Activated CD4-positive, alpha-beta T cell treated with anti-CD3 and anti-CD28 coated beads, Interleukin-2, amount 50 U/mL, for 24 hours (primary cell): ENCODE data around the gene PHF20.
"Not testable (repeated sequence)": the region's sequence is repeated elsewhere in the genome, so short reads cannot be mapped to it uniquely, and the experiment has no call there.

ENCODE experiments used
- DNase-seq, 2 donors: peaks; one replicate each; pipeline ENCODE4 v3.0.0-alpha.2; 2020; ENCODE audit warnings: low read depth in 1 of 2, low spot score in 1 of 2

The PHF20 gene

DNA sequence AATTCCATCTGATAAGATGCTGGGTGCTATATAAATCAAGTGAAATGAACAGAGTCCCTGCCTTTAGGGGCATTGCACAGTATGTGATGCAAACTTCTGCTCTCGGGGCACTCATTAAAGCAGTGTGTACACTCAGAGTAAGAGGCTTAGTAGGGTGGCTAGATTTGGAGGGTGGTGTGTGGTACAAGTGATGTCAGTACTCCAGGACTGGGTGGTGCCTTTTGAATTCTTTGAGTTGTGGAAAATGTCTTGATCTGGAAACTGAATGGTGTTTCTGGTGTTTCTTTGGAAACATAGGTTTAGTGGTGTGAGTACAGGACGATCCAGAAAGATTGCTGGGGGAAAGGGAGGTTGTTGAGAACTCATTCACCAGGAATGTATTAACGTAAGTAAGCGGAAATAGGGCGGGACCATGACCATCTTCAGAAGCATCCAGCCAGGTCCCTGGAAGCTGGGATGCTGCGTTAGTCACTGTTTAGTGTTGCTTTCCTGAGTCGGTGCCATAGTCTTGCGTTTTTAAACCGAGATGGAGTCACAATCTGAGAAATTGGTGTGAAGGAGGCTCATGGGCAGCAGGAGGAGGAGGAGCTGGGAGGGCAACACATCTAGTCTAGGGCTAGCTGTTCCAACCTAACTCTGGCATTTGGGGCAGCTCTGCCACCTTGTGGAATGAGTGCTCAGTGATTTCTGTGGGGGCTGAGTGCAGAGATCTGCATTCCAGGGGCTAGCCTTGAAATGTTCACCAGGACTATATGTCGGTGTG is 112.1 kb downstream of the PHF20 start:
- peak; percentile 2 to 43 for DNase-seq

DNA sequence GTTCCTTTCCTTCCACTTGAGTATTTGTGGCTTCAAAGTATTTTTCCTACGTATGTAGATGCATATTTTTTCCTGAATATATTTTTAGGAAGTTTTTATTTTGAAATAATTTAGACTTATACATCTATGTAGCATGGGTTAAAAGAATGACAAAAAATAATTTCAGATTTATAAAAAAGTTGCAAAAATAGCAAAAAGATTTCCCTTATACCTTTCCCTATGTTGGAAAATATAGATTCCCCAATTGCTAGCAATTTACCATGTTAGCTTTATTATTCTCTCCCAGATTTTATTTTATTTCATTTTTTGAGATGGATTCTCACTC is 112.7 kb downstream of the PHF20 start:
- no peak for DNase-seq

DNA sequence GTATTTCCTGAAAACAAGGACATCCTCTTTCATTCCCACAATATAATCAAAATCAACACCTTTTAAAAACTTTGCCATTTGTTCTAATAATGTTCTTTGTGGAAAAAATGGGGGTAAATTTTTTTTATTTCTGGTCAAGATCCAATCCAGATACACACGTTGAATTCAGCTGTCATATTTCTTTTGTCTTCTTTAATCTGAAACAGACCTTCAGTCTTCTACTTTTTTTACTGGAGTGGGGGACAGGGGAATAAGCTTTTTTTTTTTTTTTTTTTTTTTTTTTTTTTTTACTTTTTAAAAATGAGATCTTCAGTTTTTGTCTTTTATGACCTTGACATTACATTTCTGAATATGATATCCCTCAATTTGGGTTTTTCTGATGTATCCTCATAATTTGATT is 113.4 kb downstream of the PHF20 start:
- DNase-seq = no peak

DNA sequence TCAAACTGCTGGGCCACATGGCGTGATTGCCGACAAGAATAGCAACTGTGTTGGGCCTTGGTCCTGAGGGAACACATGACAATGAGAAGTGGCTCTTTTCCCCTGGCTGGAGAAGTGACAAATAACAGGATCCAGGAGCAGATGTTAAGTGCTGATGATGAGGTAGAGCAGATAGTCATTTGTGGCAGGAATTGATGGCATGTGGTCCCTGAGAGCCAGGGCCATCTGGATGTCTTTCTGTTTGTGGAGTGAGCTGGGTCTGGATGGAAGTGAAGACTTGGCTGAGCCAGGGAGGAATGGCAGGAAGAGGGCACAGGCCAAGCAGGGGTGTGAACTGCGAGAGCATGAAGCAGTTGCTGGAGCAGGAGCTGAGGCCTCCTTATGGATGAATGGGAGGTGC is 114.7 kb downstream of the PHF20 start:
- DNase-seq = no peak

DNA sequence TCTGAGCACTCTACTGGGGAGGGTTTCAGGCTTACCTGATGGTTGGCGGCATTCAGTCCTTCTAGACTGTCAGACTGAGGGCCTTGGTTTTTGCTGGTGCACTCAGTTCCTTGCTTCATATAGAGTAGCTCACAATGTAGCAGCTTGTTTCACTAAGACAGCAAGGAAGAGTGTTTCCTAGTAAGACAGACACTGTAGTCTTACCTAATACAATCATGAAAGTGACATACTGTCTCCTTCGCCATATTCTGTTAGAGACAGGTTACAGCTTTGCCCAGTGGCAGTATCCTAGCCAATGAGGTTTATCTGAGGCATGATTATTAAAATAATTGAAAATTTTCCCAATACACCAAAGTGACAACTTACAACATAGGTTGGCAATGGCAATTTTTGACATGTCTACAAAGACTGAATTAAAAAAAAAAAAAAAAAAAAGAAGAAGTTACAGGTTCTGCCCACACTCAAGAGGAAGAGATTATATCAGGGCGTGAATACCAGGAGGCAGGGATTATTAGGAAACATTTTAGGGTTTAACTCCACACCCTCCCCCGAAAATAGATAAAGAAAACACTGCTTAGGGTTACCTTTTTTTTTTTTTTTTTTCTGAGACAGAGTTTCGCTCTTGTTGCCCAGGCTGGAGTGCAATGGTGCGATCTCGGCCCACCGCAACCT is 115.7 kb downstream of the PHF20 start:
- no peak for DNase-seq

DNA sequence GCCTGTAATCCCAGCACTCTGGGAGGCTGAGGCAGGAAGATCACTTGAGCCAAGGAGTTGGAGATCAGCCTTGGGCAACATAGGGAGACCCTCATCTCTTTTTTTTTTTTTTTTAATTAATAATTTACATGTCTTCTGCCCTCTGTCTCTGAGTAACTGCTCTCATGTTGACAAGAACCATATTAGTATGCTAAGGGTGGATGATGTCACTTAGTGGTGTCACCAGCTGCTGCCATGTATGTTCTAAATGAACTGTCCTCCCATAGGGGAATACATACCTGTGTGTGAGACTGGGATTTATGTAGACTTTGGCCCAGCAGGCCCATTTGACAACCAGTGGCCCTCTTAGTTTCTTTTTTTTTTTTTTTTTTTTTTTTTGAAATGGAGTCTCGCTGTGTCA is 116.8 kb downstream of the PHF20 start:
- no peak for DNase-seq

DNA sequence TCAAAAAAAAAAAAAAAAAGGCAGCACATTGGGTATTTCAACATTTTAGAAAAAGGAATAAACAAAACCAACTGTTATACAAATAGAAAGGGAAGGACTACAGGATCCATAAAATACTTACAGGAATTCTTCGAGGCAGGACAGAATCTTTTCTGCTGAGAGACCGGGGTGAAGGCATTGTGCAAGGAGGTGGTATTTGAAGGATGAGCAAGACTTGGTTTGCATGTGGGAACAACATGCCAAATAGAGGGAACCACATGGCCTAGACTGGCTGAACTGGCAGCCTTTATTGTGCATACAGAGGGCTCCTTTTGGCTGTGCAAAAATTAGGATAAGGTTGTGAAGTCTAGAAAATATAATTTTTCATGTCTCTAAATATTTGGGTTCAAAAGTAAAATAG is 119.6 kb downstream of the PHF20 start:
- no peak for DNase-seq

DNA sequence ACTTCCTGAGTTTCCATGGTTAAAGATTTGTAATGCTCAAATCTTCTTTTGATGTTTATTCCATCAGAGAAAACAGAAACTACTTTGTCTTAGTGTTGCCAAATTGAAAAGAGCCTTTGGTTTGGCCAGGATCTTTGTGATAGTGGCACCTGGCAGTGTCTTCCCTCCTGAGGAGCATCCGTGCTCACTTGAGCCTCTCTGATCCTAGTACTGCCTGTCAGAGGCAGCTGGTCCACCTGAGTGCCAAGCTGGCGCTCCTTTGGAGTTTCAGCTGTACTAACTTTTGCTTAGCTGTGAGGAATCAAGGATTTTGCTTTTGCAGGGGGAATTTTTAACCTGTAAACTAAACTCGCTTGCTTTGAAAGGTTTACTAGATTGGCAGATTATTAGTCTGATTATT is 121.1 kb downstream of the PHF20 start:
- DNase-seq = no peak

DNA sequence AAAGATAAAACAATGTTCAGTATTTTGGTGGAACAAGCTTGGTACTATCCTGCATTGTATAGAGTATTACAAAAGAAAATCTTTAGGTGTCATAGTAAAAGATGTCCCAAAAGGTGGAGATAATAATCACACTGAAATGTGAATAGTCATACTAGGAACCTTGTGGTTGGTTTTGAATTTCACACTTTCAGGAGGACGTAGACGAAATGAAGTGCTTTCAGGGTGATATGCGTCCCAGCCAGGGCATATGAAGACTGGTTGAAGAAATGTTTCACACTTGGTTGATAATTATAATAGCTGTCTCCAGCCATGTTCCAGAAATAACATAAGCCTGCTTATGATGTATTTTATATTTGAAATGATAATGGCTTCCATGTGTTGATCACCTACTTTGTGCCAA is 122.1 kb downstream of the PHF20 start:
- DNase-seq = no peak

DNA sequence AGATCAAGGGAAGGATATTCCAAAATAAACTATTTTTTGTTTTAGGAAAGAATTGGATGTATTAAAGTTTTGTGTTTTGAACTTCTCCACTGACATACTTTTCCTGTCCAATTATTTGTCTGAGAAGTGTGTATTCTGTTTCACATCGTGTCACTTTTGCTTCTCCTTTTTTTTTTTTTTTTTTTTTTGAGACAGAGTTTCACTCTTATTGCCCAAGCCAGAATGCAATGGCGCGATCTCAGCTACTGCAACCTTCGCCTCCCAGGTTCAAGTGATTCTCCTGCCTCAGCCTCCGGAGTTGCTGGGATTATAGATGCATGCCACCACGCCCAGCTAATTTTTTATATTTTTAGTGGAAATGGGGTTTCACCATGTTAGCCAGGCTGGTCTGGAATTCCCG is 123.7 kb downstream of the PHF20 start:
- not testable (repeated sequence) for DNase-seq

DNA sequence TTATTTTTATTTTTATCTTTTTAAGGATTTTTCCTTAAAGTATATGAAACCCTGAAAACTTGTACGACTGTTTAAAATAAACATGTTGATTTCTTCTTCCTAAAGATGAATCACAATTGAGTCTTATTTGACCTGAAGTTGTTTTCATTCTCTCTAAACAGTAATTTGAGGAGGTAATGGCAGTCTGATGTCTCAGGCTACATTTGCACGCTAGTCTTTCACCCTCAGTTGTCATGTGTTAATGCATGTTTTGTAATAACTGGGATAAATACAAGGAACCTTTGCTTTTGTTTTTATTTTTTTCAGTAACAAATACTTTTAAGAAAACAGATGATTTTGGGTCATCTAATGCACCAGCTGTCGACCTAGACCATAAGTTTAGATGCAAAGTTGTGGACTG is 127.2 kb downstream of the PHF20 start:
- DNase-seq = no peak

DNA sequence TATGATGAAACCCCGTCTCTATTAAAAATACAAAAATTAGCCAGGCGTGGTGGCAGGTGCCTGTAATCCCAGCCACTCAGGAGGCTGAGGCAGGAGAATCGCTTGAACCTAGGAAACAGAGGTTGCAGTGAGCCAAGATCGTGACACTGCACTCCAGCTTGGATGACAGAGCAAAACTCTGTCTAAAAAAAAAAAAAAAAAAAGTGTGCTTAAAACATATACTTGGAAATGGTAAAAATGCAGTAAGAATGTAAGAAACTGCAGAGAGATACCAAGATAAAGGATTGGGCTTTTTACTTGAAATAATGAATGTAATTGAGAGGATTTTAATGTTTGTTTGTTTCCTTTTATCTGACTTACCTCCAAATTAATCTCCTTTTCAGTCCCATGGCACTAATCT is 129.4 kb downstream of the PHF20 start:
- not testable (repeated sequence) for DNase-seq

DNA sequence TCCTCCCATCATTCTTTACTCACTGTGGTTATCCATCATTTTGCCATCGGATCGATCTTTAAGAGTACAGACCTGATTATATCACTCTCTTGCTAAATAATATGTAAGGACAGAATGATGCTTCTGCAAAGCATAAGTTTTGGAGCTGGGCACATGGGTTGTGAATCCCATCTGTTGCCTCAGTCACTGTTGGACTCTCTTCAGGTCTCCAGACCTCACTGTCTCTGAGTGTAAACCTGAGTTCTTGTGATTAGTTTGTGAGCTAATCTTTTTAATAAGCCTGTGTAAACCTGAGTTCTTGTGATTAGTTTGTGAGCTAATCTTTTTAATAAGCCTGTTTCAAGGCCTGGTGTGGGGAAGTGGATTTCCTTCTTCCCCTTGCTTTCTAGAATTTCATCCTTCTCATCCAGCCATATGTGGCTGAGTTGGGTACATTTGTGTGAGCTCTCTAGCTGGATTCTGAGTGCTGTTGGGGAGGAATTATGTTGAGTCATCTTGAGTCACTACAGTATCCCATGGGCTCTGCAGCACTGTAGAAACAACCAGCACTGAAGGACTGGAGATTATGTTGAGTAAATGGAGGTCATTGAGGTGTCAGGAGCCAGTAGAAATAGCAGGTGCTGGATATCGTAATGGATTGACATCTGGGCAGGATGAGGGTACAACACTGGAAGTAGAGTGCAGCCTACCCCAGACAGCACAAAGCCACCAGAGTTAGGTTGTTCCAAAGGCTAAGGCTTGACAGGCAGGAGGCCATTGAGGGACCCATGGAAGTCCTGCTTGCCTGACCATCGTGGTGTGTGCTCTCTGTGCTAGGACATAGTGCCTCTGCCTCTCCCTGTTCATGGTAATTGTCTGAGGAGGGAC is 130.1 kb downstream of the PHF20 start:
- no peak for DNase-seq

DNA sequence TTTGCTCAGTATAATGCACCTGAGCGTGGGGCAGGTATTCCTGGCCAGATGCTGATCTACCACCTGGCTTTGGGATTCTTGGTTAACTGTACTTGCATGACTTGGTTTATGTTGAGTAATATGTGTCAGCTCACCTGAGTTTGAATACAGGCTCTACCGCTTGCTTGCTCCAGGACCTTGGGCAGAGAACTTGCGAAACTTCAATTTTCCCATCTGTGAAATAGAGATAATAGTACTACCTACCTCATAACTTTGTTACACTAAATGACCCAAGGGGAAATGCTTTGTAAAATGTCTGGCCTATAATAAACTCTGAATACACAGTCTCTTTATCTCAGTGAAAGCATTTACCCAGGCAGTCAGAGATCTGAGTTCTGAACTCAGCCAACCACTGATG is 130.7 kb downstream of the PHF20 start:
- no peak for DNase-seq

DNA sequence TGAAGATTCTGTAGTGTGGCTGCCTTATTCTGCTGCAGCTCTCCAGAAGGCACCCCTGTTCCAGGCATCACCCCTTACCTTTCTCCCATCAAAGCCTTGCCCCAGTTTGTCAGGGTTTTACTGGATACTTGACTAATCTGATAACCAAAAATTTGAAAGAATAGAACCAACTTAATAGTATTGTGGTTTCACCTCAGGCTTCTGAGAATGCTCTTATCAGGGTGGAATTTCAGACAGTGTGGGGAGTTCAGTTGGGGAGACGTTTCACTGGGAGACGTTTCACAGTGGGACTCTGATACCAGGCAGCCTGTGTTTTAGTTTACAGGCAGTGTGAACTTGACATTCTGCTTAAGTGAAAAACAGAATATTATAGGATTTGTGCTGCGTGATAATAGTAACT is 132.0 kb downstream of the PHF20 start:
- DNase-seq = no peak

DNA sequence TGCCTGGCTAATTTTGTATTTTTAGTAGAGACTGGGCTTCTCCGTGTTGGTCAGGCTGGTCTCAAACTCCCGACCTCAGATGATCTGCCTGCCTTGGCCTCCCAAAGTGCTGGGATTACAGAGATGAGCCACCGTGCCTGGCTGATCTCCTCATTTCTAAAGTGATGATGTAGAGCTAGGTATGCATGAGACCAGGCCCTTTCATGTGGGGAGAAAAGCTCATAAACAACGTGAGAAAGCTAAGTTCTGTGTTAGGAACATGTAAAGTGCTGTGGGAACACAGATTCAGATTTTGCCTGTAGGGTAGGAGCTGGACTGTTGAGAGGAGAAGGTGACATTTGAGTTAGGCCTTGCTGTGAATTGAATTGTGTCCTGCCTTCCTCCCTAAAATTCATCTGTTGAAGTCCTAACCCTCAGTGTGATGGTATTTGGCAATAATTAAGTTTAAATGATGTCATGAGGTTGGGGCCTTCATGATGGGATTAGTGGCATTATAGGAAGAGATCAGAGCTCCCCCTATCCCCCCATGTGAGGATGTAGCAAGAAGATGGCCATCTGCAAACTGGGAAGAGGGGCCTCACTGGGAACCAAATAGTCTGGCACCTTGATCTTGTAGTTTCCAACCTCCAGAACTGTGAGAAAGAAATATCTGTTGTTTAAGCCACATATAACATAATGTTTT is 133.3 kb downstream of the PHF20 start:
- DNase-seq = no peak

DNA sequence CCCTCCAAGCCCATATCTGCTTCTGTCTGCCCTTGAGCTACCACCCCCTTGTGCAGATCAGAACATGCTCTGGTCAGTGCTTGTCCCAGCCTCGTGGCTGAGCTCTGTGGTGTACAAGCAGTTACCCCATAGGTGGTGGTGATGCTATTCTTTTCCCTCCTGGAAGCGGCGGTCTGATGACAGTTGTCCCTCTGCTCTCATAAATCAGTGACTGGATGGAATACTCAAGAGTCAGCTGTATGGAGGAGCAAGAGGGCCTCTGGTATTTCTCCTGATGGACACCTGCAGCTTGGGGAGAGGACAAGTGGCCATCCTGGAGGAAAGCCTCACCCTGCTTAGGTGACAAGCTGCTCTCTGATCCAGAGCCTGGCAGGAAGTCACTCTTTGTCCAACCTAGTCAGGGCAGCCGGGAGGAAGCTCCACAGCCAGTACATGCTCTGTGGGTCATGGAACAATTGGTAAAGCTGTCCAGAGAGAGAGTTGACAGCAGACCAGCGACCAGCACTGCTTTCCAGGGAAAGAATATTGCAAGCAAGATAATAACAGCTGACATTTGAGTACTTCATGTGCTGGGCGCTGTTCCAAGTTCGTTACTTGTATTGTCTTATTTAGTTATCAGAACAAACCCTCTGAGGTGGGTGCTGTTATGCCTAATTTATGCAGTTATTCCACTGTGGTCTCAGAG is 135.3 kb downstream of the PHF20 start:
- DNase-seq = no peak

DNA sequence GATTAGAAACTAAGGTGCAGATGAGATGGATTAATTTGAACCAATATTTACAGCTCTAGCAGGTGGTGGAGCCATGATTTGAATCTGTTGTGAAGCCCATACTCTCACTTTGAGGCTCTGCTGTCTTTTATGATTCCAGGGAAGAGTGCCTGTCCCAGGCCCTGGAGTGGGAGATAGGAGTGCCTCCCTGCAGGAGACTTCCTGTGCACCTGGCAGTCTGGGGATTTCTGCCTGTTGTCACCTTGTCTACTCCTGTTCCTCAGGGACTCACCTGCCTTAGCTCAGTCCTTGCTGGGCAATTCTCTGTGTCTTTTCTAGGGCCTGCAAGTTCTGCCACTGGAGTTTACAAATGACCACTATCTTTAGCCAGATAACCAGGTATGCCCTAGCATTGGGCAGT is 136.2 kb downstream of the PHF20 start:
- no peak for DNase-seq

DNA sequence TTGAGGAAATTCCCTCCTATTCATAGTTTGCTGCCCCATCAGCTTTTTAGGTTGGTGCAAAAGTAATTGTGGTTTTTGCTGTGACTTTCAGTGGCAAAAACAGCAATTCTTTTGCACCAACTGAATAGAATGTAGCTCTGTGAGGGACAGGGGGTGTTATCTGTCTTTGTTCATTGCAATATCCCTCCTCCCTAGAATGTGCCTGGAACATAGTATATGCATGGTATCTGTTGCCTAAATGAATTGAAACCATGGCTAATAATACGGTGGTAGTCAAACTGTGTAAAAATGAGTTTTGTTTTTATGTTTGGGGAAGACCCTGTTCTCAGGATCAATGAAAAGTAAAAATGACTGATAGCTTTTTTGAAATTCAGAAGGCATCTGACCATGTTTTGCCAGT is 137.4 kb downstream of the PHF20 start:
- DNase-seq = no peak

DNA sequence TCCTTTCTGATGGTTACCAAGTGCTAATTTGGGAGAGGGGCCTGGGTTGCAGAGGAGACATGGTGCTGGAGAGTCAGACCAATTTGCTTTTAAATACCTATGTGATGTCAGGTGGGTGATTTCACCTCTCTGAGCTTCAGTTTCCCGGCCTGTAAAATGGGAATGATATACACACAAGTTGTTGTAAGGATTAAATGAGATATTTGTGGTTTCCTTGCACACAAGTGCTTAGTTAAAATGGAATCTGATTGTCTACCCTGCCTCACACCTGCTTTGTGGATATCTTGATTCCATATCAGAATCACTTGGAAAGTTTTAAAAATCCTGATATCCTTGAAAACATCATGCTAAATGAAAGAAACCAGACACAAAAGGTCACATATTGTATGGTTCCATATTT is 138.0 kb downstream of the PHF20 start:
- no peak for DNase-seq

DNA sequence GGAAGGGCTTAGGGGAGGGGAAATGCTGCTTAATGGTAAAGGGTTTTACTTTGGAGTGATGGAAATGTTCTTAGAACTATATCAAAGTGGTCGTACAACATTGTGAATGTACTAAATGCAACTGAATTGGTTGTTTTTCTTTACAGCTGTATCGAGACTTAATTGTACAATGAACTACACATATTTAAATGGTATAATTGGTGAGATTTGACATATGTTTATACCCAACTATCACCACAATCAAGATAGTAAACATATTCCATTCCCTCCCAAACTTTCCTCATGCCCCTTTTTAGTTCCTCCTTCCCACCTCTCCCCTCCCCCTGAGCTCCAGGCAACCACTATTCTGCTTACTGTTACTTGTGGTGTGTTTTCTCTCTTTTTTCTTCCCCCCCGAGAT is 138.4 kb downstream of the PHF20 start:
- DNase-seq = no peak
